ENCODE results near the gene ETNK2.

- no peak for TF ChIP-seq CTCF (IDR thresholded peaks at IDR 0.05)
- no peak for TF ChIP-seq POLR2A (IDR thresholded peaks at IDR 0.05)
These were observed 19.9 kb upstream of the ETNK2 start for GRCh38 chr1:204171751-204172178.

All from testis (tissue), 2 donors.